HG02970 (cell line): ENCODE results near the gene XCL2.
"Not testable (repeated sequence)": the region's sequence is repeated elsewhere in the genome, so short reads cannot be mapped to it uniquely, and the experiment has no call there.

ENCODE experiments used
- ATAC-seq: cut with Tn5 transposase; IDR thresholded peaks from one replicate; pipeline ENCODE4 v1.9.1; 2021; ENCODE audit warnings: mild to moderate bottlenecking, moderate library complexity, moderate number of reproducible peaks; ENCODE audit not compliant: unreplicated experiment, low FRiP score

XCL2 gene

DNA sequence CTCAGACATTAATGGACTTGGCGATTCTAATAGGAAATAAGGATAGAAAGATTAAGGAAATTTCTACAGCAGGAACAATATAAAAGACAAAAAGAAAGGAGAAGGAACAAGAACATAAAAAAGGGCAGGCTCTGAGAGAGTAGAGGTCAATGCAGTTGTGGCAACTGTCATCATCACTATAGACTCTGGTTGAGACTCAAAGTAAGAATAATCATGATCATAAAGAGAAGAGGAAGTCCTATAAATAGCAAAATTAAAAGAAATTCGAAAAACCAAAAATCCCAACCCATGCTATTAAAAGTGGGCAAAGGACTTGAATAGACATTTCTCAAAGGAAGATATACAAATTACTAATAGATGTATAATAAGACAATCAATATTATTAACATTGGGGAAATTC, 18.2 kb upstream of the XCL2 start:
- no peak for ATAC-seq

DNA sequence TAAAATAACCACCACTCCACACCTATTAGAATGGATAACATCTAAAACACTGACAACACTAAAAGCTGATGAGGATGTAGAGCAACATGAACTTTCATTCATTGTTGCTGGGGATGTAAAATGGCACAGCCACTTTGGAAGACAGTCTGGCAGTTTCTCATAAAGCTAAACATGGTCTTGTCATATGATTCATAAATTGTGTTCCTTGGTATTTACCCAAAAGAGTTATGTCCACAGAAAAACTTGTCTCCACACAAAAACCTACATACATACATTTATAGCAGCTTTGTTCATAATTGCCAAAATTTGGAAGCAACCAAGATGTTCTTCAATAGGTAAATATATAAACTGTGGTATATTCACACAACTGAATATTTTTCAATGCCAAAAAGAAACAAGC, 16.6 kb upstream of the XCL2 start:
- ATAC-seq = no peak

DNA sequence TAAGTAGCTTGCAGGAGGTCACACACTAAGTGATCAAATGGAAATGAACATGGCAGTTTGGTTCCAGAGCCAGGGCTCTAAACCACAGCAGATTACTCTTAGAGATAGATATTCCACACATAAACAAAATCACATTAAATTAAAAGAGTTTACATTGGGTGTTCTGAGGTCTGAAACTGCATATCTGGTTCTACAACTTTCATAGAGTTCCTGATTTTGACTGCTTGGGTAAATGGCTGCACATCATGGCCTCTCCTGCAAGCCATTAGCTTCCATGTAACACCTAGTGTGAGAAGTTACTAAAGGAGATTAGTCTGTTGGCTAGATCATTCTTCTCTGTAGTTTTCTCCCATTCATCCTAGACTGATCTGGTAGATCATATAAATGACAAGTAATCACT, 12.8 kb upstream of the XCL2 start:
- no peak for ATAC-seq

DNA sequence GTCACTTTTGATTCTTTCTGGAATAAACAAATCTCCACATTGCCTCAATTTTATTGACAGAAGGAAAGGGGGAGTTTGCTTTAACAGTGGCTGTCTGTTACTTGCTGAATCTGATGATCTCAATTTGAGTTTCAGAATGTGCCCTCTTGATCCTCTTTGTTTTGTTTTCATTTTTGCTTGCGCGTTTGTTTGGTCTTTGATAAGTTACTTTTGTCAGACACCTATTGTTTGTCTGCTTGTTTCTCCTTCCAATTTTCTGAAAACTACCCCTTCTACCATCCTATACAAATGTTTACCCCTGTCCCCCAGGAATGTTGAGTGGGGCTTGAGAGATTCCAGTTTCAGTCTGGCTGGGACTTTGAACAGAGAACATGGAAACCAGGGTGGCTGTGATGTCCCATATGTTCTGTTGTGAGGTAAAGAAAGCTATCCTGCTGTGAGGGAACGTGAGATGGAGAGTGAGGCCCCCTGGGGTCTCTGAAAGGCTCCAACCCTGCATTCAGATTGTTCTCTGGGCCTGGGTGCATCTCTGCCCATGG, 11.8 kb upstream of the XCL2 start:
- ATAC-seq = no peak

DNA sequence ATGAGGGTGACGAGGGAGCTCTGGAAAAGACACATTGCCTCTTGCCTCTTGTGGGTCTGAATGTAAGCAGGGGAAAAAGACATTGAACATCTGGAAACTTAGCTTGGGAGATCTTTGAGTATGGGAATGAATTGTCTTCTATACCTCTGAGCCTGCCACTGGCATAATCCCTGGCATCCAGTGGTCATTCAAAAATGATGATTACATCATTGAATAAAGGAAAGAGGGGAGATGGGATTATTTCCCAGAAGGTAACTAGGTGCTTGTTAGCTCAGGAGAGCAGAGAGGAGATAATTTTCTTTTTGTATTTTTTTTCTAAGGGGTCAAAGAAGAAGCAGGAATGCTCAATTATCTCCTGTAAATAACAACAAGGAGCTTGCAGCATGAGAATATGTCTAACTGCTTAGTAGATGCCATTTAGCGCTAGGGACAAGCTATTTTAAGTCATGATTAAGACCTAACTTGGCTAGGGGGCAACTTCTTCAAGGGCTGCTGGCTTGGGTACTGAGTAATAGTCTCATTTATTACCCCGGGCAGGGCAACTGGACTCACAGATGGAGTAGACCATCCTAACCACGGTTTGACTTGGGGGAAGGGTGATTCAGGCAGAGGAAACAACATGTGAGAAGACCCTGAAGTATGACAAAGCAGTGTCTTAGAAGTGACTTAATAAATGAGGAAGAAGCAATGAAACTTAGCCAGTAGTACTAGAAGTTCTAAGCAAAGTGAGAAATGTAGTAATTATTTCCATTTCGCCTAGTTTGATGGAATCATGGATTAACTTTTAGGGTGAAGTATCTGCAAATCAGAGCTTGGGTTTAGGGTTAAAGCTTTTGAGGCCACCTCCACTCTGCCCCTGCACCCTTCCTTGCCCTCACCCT, 11.0 kb upstream of the XCL2 start:
- no peak for ATAC-seq

DNA sequence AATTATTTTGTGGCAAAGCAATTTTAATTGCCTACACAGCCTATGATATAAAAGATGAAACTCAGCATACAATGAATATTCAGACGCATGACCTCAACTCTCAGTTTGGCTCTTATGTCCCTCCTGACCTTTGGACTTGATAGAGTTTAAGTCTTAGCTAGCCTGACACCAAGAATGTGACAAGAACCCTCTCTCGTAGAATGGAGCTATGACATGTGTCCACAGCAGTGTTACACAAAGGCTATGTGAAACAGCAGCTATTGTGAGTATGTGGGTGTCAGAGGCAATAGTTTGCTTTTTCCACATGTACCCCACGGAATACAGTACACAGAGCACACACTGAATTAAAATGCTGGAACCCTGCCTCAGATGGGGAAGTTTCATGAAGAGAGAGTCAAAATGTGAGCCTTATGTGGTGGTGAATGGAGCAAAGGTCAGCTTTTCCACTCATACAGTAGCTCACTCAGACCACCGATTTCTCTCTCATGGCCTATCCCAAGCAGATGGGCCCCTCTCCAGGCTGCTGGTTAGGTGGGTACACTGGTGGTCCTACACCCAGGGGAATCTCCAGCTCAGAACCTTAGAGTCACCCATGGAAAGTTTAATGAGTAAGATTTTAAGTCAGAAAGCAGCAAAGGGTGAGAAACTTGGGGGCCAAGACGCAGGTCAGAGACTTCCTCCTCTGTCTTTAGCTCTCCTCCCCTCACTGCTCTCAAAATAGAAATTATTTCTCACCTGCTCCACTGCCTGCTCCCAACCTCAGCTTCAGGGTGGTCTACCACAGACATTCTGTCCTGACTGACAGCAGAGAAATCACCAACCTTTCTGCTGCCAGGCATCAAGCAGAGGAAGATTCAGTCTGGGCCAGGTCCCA, 10.1 kb upstream of the XCL2 start:
- no peak for ATAC-seq

DNA sequence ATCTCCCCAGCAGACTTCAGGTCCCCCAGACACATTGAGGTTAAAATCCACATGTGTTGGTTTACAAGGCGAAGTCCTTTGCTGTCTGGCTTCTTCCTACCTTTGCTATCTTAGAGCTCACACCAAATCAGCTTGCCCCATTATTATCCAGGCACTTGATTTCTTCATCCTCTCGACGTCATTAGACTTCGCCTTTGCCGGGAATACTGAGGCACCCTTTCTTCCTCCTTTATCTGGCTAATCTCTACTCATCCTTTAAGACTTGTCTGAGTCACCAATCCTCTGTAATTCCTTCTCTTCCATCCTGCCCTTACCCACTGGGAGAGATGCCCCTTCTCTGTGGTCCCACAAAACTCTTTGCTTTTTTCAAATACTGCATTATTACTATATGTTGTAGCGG, 9.2 kb upstream of the XCL2 start:
- no peak for ATAC-seq

DNA sequence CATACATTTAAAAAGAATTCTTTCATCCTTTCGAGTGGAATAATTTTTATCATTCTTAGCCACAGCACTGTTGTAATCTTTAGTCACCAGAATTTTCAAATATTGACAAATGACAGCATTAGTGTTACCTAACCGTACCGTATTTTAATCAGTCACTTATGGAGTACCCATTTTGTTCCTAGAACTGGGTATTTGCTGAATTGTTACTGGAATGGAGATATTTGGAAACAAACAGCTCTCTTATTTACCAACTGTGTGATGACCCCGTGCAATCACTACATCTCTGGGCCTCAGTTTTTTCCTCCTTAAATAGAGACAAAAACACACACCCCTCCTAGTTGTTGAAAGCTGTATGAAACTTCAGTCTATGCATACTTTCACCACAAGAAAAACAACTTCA, 7.9 kb upstream of the XCL2 start:
- no peak for ATAC-seq

DNA sequence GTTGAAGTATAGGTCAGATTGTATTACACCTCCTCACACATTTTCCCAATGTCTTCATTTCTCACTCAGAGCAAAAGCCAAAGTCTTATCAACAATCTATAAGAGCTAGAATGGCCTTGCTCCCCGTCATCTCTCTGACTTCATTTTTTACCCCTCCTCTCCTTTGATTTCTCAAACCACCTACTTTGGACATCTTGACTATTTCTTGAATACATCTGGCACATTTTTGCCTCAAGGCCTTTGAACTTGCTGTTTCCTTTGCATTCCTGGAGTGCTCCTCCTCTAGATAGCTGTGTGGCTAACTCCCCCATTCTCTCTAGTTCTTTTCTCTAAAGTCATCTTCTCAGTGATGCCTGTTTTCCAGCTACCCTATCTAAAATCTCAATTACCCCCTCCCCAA, 7.2 kb upstream of the XCL2 start:
- no peak for ATAC-seq

DNA sequence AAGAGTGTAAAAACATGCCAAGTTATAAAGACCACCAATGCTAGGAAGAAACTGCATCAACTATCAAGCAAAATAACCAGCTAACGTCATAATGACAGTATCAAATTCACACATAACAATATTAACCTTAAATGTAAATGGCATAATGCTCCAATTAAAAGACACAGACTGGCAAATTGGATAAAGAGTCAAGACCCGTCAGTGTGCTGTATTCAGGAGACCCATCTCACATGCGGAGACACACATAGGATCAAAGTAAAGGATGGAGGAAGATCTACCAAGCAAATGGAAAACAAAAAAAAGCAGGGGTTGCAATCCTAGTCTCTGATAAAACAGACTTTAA, 2.7 kb upstream of the XCL2 start:
- ATAC-seq = not testable (repeated sequence)

DNA sequence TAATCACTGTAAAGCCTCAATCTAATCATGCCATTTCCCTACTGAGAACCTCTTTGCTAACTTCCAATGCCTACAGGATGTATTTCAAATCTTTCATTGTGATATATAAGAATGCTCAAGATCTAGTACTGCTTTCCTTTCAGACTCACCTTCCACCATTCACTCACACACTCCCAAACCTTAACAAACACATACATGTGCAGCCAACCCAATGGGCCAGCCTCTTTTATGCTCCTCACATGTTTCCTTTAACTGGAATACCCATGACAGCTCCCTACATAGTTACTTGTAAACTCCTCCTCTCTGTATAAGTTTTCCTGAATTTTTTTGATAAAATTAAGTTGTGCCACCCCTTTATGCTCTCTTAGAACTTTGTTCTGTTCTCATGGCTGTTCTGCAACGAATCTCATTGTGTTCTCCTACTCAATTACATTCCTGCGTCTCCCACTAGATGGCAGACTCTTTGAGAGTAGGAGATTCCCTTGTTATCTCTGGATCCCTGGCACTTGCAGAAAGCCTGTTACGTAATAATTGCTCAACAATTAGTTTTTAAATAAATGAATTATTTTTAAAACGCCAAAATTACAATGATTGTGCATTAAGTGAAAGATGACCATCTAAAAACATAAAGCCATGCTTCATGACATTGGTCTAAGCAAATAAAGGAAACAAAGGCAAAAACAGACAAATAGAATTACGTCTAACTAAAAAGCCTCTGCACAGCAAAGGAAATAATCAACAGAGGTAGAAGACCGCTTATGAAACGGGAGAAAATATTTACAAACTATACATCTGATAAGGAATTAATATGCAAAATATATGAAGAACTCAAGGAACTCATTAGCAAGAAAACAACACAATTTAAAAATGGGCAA, 2.1 kb upstream of the XCL2 start:
- ATAC-seq = not testable (repeated sequence)

DNA sequence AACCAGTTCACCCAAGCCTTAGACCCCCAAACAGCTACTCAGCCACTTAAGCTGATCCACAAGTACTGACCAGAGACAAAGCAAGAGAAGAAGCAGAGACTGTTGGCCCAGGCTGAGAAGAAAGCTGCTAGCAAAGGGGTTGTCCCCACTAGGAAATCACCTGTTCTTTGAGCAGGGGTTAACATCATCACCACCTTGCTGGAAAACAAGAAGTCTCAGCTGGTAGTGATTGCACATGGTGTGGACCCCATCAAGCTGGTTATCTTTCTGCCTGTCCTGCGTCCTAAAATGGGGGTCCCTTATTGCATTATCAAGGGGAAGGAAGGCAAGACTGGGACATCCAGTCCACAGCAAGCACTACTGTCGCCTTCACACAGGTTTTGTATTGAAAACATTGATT, 819 bp downstream of the XCL2 start:
- not testable (repeated sequence) for ATAC-seq

DNA sequence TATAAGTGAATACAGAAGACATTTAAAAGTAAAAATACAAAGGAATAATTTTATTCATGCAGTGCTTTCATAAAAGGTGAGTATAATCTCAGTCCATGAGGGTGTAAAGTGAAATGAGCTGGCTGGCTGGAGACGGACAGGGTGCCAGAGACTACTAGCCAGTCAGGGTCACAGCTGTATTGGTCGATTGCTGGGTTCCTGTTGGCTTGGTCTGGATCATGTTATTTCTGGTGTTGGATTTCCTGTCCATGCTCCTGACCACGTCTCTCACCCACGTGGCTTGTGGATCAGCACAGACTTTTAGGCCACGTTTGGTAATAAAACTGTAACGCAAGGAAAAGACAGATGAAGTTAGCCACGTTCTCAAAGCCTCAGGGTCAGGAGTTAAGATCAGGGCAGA, 3.0 kb downstream of the XCL2 start:
- ATAC-seq = not testable (repeated sequence)

DNA sequence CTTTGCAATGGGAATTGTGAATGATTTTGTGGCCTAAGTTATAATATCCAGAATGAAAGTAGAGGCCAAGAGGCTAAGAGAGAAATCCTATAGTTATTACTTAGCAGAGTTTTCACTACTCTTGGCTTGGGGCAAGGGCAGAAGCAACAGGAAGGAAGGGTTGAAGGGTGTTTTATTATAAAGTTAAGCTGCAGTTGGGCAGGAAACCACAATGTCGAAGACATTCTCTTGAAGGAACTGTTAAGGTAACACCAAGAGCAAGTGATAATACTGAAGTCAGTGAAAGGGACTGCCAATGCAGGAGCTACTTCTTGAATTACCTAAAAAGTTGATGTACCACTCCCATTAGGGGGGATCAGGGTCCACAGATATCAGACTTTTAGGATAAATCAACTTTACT, 8.3 kb downstream of the XCL2 start:
- ATAC-seq = no peak

DNA sequence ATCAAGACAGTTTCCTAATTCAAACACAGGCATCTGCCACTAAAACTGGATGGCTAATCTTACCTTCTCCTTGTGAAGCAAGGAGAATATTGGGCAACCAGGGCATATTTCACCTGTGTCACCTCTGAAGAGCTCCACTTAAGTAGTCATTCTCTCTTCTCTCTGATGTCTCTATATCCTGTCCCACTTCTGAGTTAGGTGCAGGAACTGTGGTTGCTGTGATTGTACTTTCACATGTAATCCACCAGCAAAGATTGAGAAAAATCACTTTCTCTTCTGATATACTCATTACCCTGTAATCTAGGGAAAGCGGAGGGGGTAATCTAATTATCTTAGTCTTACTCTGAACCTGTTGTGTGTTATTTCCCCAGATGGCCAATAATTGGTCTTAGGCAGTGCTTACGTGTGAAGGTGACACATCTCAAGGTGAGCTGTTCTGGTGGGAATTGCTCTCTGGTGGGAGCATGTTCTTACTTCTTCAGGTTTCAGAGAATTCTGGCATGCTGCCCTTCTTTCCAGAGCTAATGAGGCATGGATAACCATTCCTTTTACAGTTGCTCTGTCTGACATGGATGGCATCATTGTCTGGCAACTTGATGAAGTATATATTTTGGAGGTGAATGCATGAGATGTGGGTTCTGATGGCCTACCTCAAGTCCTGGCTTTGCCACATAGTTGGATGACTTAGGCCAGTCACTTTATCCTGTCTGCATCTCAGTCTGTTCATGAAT, 12.0 kb downstream of the XCL2 start:
- ATAC-seq = no peak

DNA sequence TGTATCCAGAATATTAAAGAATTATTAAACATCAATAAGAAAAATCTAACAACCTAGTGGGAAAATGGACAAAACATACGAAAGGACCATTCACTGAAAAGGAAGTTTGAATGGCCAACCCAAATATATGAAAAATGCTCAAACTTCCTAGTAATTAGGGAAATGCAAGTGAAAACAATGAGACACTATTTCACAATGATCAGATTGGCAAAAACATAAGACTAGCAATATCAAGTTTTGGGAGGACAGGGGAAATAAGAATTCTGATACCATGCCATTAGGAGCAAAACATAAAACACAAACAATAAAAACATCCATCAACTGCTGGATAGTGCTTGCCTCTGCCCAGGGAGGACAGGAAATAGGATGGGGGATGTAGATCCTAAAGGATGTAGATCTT, 14.3 kb downstream of the XCL2 start:
- ATAC-seq = no peak

DNA sequence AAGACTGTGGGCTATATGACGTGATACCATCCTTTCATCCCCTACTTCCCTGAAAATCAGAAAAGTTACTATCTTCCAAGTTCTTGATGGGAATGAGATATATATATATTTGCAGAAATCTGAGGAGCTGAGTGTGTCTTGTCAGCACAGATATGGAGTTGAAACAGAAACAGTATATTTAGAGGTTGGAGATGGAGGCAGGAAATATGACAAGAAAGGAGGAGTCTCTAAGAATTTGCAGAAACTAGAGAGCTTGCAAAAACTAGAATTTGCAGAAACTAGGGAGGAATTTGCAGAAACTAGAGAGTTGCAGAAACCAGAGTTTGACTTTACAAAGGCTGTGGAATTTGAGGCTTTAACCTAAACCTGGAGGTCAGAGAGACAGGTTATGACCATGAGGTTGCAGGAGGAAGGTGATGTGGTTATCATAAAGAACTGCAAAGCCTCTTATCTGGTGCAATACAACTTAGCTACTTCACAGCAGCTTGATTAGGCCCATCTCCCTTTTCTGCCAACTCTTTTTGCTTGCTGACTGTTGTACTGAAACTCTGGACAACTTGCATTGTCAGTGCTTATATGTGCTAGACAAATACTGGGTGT, 22.3 kb downstream of the XCL2 start:
- no peak for ATAC-seq

DNA sequence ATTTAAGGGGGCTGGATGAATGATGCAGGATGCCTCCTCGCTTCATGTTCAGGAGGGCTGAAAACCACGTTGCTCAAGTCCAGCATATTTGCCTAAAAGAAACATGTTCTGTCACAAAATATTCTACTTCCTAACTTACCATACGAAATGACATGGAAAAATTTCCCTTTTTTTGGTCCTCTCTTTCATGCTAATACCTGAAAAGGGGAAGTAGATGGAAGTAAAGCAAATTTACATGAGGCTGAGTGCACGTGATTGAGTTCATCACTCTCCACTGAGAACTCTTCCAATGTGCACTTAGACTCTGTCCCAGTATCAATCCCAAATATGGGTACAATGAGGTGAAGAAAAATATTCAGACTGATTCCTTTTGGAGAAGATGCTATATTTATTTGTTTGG, 23.0 kb downstream of the XCL2 start:
- no peak for ATAC-seq

DNA sequence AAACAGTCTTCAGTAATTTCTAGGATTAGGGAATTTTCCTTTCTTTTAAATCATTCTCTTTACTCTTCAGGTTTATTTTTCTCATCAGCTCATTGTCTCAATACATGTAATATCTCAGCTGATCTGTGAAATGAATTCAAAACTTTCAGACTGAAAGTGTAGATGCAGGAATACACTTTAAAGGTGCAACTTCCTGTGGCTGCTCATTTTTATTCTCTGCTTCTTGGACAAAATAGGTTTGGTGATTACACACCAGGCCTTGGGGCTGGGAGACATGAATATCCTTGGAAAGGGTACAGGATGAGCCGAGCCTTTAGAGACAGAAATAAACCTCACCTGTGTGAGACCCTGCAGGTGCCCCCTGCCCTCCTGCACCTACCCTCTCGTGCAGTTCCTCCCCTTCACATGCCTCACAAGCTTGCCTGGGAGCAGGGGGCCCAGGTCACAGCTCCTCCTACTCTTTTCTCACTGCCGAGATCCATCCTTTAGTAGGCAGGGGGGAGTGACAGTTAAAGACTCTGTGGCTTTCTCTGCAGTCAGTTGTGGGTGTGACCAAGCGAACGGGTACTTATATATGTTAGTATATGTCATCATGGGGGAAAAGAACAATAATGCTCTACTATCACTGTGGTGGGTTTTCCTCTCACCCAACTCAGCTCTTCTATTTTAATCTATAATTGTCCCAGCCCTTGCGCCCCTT, 23.6 kb downstream of the XCL2 start:
- ATAC-seq = no peak
